Measurements from ENCODE around the gene DCC.

Gene DCC

DNA sequence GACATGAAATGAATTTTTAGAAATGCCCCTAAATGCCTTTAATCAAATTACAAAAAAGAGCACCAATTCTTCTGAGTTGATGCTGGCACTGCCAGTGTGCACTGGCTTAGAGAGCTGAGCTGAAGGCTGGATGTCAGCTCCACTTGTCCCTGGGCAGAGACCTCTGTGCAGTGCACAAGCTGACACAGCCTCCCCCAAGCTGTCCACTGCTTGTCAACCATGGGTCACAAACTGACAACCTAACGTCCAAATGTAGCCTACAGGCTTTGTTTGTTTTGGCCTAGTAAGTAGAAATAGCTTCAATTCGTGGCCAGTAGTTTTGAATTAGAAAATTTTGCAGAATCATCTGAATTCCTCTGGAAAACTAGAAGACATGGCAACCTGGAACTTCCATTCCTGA is 605.6 kb downstream of the DCC start:
- ChIA-PET CTCF (no interaction called here), POLR2A (no interaction called here)
- DNase-seq = no peak
- H3K4me1 ChIP-seq (ENCODE audit: control extremely low read depth in 1 of 4, control insufficient read depth in 4 of 4, insufficient read depth in 4 of 4, low read length in 3 of 4) = no peaks in the 10 kb centered on the region
- no peak overlapping the region for H3K27ac ChIP-seq (ENCODE audit: insufficient read depth in 1 of 2, low read depth in 1 of 2, low read length in 2 of 2, poor library complexity in 1 of 2, severe bottlenecking in 2 of 2)
- 69% methylated on average over 2 of the region's 2 CpGs for WGBS (ENCODE audit: insufficient coverage)
- peaks cover 0 to 1% (median 0%) of the 10 kb centered on the region in 5 experiments for H3K9me3 ChIP-seq (ENCODE audit: control extremely low read depth in 1 of 5, control insufficient read depth in 4 of 5, insufficient read depth in 2 of 5, low read depth in 1 of 5, low read length in 4 of 5)
- H3K4me3 ChIP-seq (ENCODE audit: control insufficient read depth in 1 of 7, extremely low read depth in 1 of 7, insufficient read depth in 4 of 7, low read depth in 2 of 7, low read length in 6 of 7) = no peak overlapping the region
- no peaks in the 10 kb centered on the region for H3K36me3 ChIP-seq (ENCODE audit: control insufficient read depth in 4 of 4, insufficient read depth in 4 of 4, low read length in 3 of 4)
- H3K27me3 ChIP-seq (replicated peaks in 2 of 5; ENCODE audit: control insufficient read depth in 4 of 5, insufficient read depth in 5 of 5, low read length in 4 of 5) = no peaks in the 10 kb centered on the region

DNA sequence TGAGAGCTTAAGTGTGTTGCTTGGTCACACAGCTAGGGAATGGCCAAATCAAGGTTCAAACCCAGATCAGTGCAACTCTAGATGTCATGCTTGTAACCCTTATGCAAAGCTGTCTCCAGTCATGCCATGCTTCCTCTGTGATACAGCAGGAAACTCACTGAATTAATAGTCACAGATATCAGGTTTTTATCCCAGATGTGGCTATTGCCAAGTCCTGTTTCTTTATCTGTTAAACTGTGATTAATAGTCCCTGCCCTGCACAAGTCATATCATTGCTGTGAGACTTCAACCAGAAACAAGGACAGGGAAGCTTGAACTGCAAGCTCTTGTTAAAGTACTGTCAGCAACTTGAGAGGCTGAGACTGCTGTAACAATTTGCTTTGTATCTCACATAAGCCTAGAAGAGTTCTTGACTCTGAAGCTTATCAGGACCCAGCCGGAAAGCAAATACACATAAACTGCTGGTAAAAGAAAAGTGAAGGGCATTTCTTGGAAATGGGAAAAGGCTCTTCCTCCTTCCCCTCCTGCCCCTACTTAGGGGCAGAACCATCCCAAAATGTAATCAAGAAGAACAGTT is 609.0 kb downstream of the DCC start:
- no peak for DNase-seq
- H3K36me3 ChIP-seq (ENCODE audit: control insufficient read depth in 4 of 4, insufficient read depth in 4 of 4, low read length in 3 of 4) = no peaks in the 10 kb centered on the region
- no peak overlapping the region for H3K27ac ChIP-seq (ENCODE audit: insufficient read depth in 1 of 2, low read depth in 1 of 2, low read length in 2 of 2, poor library complexity in 1 of 2, severe bottlenecking in 2 of 2)
- H3K27me3 ChIP-seq (replicated peaks in 2 of 5; ENCODE audit: control insufficient read depth in 4 of 5, insufficient read depth in 5 of 5, low read length in 4 of 5) = no peaks in the 10 kb centered on the region
- CTCF ChIA-PET = no interaction called here
- WGBS (ENCODE audit: insufficient coverage) = 100% methylated on average over 1 of the region's 1 CpG
- H3K4me3 ChIP-seq (ENCODE audit: control insufficient read depth in 1 of 7, extremely low read depth in 1 of 7, insufficient read depth in 4 of 7, low read depth in 2 of 7, low read length in 6 of 7) = no peak overlapping the region
- POLR2A ChIA-PET = no interaction called here
- no peaks in the 10 kb centered on the region for H3K9me3 ChIP-seq (ENCODE audit: control extremely low read depth in 1 of 5, control insufficient read depth in 4 of 5, insufficient read depth in 2 of 5, low read depth in 1 of 5, low read length in 4 of 5)
- H3K4me1 ChIP-seq (ENCODE audit: control extremely low read depth in 1 of 4, control insufficient read depth in 4 of 4, insufficient read depth in 4 of 4, low read length in 3 of 4) = no peaks in the 10 kb centered on the region

DNA sequence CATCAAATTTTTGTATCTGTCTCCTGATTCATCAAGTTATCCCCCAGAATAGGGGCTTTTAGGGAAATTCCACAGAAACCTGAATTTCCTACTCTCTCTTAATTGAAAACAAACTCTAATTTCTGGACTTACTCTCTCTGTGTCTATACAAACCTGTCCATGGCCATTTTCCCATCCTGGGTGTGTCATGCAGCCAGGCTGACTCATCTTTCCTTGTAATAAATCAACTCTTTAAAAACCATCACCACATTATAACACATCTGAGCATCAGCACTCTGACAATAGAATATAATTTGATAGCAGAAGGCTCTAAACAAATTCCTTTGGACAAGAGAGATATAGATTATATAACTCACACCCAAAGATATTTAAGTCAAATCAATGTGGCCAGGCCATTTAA is 610.2 kb downstream of the DCC start:
- Histone ChIP-seq H3K9me3 (ENCODE audit: control extremely low read depth in 1 of 5, control insufficient read depth in 4 of 5, insufficient read depth in 2 of 5, low read depth in 1 of 5, low read length in 4 of 5) (no peaks in the 10 kb centered on the region), H3K27ac (ENCODE audit: insufficient read depth in 1 of 2, low read depth in 1 of 2, low read length in 2 of 2, poor library complexity in 1 of 2, severe bottlenecking in 2 of 2) (no peak overlapping the region), H3K4me3 (ENCODE audit: control insufficient read depth in 1 of 7, extremely low read depth in 1 of 7, insufficient read depth in 4 of 7, low read depth in 2 of 7, low read length in 6 of 7) (no peak overlapping the region), H3K27me3 (replicated peaks in 2 of 5; ENCODE audit: control insufficient read depth in 4 of 5, insufficient read depth in 5 of 5, low read length in 4 of 5) (no peaks in the 10 kb centered on the region), H3K36me3 (ENCODE audit: control insufficient read depth in 4 of 4, insufficient read depth in 4 of 4, low read length in 3 of 4) (no peaks in the 10 kb centered on the region), H3K4me1 (ENCODE audit: control extremely low read depth in 1 of 4, control insufficient read depth in 4 of 4, insufficient read depth in 4 of 4, low read length in 3 of 4) (no peaks in the 10 kb centered on the region)
- no peak for DNase-seq
- ChIA-PET CTCF (no interaction called here), POLR2A (no interaction called here)

DNA sequence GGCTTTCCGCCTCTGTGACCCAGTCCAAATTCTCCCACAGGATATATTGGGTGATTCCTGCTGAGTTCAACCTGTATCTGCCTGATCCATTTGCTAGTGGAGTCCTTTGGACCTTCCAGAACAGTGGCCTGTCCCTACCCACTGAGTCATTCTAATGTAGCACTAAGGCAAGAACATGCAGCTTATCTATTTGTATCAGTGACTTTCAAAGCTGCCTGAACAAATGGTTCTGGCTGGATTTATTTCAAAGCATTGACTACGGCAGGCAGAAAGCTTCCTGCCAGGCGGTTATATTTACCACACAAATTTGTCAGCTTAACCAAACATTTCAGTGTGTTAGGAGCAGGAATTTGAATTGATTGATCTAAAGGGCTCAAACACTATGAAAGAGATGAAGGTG is 613.4 kb downstream of the DCC start:
- no peak overlapping the region for H3K27ac ChIP-seq (ENCODE audit: insufficient read depth in 1 of 2, low read depth in 1 of 2, low read length in 2 of 2, poor library complexity in 1 of 2, severe bottlenecking in 2 of 2)
- no peaks in the 10 kb centered on the region for H3K36me3 ChIP-seq (ENCODE audit: control insufficient read depth in 4 of 4, insufficient read depth in 4 of 4, low read length in 3 of 4)
- no peak overlapping the region for H3K4me3 ChIP-seq (ENCODE audit: control insufficient read depth in 1 of 7, extremely low read depth in 1 of 7, insufficient read depth in 4 of 7, low read depth in 2 of 7, low read length in 6 of 7)
- no peaks in the 10 kb centered on the region for H3K27me3 ChIP-seq (replicated peaks in 2 of 5; ENCODE audit: control insufficient read depth in 4 of 5, insufficient read depth in 5 of 5, low read length in 4 of 5)
- H3K9me3 ChIP-seq (ENCODE audit: control extremely low read depth in 1 of 5, control insufficient read depth in 4 of 5, insufficient read depth in 2 of 5, low read depth in 1 of 5, low read length in 4 of 5) = no peaks in the 10 kb centered on the region
- no peaks in the 10 kb centered on the region for H3K4me1 ChIP-seq (ENCODE audit: control extremely low read depth in 1 of 4, control insufficient read depth in 4 of 4, insufficient read depth in 4 of 4, low read length in 3 of 4)
- POLR2A ChIA-PET = no interaction called here
- WGBS (ENCODE audit: insufficient coverage) = 92% methylated on average over 1 of the region's 3 CpGs
- no peak for DNase-seq
- CTCF ChIA-PET = no interaction called here

DNA sequence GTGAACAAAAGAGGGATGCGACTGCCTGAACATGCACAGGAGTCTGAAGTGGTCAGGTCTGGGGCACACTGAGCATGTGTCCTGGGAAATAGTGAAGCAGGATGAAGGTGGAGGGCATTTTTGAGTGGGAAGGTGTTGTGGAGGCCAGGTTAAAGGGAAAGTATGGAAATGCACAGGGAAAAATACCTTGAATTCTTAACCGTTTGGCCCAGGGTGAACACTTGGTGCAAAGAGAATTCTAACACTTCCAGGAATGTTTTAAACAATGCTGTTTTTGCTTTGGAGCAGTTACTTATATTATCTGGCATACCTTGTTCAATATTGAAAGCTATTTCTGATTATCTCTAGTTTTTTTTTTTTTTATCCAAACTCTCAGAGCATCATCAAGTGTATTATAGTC is 623.5 kb downstream of the DCC start:
- CTCF ChIA-PET = no interaction called here
- Histone ChIP-seq H3K9me3 (ENCODE audit: control extremely low read depth in 1 of 5, control insufficient read depth in 4 of 5, insufficient read depth in 2 of 5, low read depth in 1 of 5, low read length in 4 of 5) (no peaks in the 10 kb centered on the region), H3K36me3 (ENCODE audit: control insufficient read depth in 4 of 4, insufficient read depth in 4 of 4, low read length in 3 of 4) (no peaks in the 10 kb centered on the region), H3K27ac (ENCODE audit: insufficient read depth in 1 of 2, low read depth in 1 of 2, low read length in 2 of 2, poor library complexity in 1 of 2, severe bottlenecking in 2 of 2) (no peak overlapping the region), H3K4me3 (ENCODE audit: control insufficient read depth in 1 of 7, extremely low read depth in 1 of 7, insufficient read depth in 4 of 7, low read depth in 2 of 7, low read length in 6 of 7) (no peak overlapping the region), H3K27me3 (replicated peaks in 2 of 5; ENCODE audit: control insufficient read depth in 4 of 5, insufficient read depth in 5 of 5, low read length in 4 of 5) (no peaks in the 10 kb centered on the region), H3K4me1 (ENCODE audit: control extremely low read depth in 1 of 4, control insufficient read depth in 4 of 4, insufficient read depth in 4 of 4, low read length in 3 of 4) (no peaks in the 10 kb centered on the region)
- 83% methylated on average over 2 of the region's 2 CpGs for WGBS (ENCODE audit: insufficient coverage)
- no peak for DNase-seq
- POLR2A ChIA-PET = no interaction called here

DNA sequence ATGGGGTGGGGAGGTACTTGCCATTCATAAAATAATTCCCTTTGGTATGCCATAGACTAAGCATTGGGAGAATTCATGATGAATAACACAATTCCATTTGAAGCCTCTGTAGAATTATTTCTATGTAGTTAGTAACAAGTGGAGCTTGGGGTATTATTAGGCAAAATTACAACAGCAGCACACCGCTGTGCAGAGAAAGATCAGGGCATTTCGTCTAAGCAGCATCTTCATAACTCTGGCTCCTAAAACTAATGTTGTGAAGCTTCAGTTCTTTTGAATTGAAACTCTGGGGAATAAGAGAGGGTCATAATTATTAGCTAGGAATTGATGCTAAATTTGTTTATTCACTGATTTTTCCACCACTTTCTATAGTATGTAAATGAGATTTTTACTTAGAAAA is 630.7 kb downstream of the DCC start:
- ChIA-PET POLR2A (no interaction called here), CTCF (no interaction called here)
- no peaks in the 10 kb centered on the region for H3K36me3 ChIP-seq (ENCODE audit: control insufficient read depth in 4 of 4, insufficient read depth in 4 of 4, low read length in 3 of 4)
- no peaks in the 10 kb centered on the region for H3K9me3 ChIP-seq (ENCODE audit: control extremely low read depth in 1 of 5, control insufficient read depth in 4 of 5, insufficient read depth in 2 of 5, low read depth in 1 of 5, low read length in 4 of 5)
- H3K27me3 ChIP-seq (replicated peaks in 2 of 5; ENCODE audit: control insufficient read depth in 4 of 5, insufficient read depth in 5 of 5, low read length in 4 of 5) = no peaks in the 10 kb centered on the region
- H3K4me3 ChIP-seq (ENCODE audit: control insufficient read depth in 1 of 7, extremely low read depth in 1 of 7, insufficient read depth in 4 of 7, low read depth in 2 of 7, low read length in 6 of 7) = no peak overlapping the region
- 83% methylated on average over 1 of the region's 2 CpGs for WGBS (ENCODE audit: insufficient coverage)
- no peak for DNase-seq
- no peak overlapping the region for H3K27ac ChIP-seq (ENCODE audit: insufficient read depth in 1 of 2, low read depth in 1 of 2, low read length in 2 of 2, poor library complexity in 1 of 2, severe bottlenecking in 2 of 2)
- no peaks in the 10 kb centered on the region for H3K4me1 ChIP-seq (ENCODE audit: control extremely low read depth in 1 of 4, control insufficient read depth in 4 of 4, insufficient read depth in 4 of 4, low read length in 3 of 4)

DNA sequence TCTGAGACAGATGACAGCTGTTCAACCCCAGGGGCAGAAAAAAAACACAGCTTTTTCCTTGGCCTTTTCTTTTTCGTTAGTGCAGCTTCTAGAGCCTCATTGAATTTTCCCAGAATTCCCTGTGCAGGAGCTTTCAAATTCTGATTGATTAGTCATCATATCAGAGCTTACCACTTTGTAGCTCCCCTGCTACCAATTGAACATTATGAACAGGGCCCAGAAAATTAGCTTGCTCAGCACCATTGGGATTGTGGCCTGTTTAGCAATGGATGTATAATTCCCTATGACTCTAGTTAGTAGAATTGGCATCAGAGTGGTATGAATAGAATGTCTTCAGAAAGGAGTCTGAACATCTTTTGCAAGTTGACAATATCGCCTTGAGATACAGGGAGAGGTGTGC is 631.1 kb downstream of the DCC start:
- H3K27me3 ChIP-seq (replicated peaks in 2 of 5; ENCODE audit: control insufficient read depth in 4 of 5, insufficient read depth in 5 of 5, low read length in 4 of 5) = no peaks in the 10 kb centered on the region
- H3K4me1 ChIP-seq (ENCODE audit: control extremely low read depth in 1 of 4, control insufficient read depth in 4 of 4, insufficient read depth in 4 of 4, low read length in 3 of 4) = no peaks in the 10 kb centered on the region
- ChIA-PET POLR2A (no interaction called here), CTCF (no interaction called here)
- no peak overlapping the region for H3K4me3 ChIP-seq (ENCODE audit: control insufficient read depth in 1 of 7, extremely low read depth in 1 of 7, insufficient read depth in 4 of 7, low read depth in 2 of 7, low read length in 6 of 7)
- H3K36me3 ChIP-seq (ENCODE audit: control insufficient read depth in 4 of 4, insufficient read depth in 4 of 4, low read length in 3 of 4) = no peaks in the 10 kb centered on the region
- WGBS (ENCODE audit: insufficient coverage) = 89% methylated on average over 1 of the region's 2 CpGs
- no peaks in the 10 kb centered on the region for H3K9me3 ChIP-seq (ENCODE audit: control extremely low read depth in 1 of 5, control insufficient read depth in 4 of 5, insufficient read depth in 2 of 5, low read depth in 1 of 5, low read length in 4 of 5)
- H3K27ac ChIP-seq (ENCODE audit: insufficient read depth in 1 of 2, low read depth in 1 of 2, low read length in 2 of 2, poor library complexity in 1 of 2, severe bottlenecking in 2 of 2) = no peak overlapping the region
- no peak for DNase-seq

All from common myeloid progenitor, CD34-positive (primary cell).